BLaER1 treated with 17β-estradiol and CSF1 and Interleukin-3, amounts not matched to agents 10 nM and 100 nM (cell line): ENCODE data around the gene AGAP1.

Source experiments
- H3K27ac ChIP-seq, 11 experiments: shearing (Covaris generic); formaldehyde crosslinking; 2 replicates each; pipeline ENCODE4 v1.8.1; 2022
- H3K27me3 ChIP-seq, 11 experiments: shearing (Covaris generic); formaldehyde crosslinking; 2 replicates each; pipeline ENCODE4 v1.8.1; 2022
- H3K36me3 ChIP-seq, 11 experiments: shearing (Covaris generic); formaldehyde crosslinking; 2 replicates each; pipeline ENCODE4 v1.8.1; 2022
- H3K4me1 ChIP-seq, 10 experiments: shearing (Covaris generic); formaldehyde crosslinking; 2 replicates each; pipeline ENCODE4 v1.8.1; 2022
- H3K4me2 ChIP-seq, 11 experiments: shearing (Covaris generic); formaldehyde crosslinking; 2 replicates each; pipeline ENCODE4 v1.8.1; 2022
- H3K4me3 ChIP-seq, 10 experiments: shearing (Covaris generic); formaldehyde crosslinking; 2 replicates each; pipeline ENCODE4 v1.8.1; 2022
- H3K9ac ChIP-seq, 11 experiments: shearing (Covaris generic); formaldehyde crosslinking; 2 replicates each; pipeline ENCODE4 v1.8.1; 2022
- H3K9me3 ChIP-seq, 11 experiments: shearing (Covaris generic); formaldehyde crosslinking; replicated peaks in 1 of 11; 2 replicates each; pipeline ENCODE4 v1.8.1; 2022
- H4K20me1 ChIP-seq, 11 experiments: shearing (Covaris generic); formaldehyde crosslinking; 2 replicates each; pipeline ENCODE4 v1.8.1; 2022
- Cebpa-rat ChIP-seq, 11 experiments: shearing (Covaris generic); IDR thresholded peaks; 2 replicates each; pipeline ENCODE4 v1.8.1; 2022

Gene AGAP1

GRCh38 chr2:236082061-236082460 lies 588.2 kb downstream of the AGAP1 start:
- no peaks in the 10 kb centered on the region for H3K27me3 ChIP-seq
- no peak overlapping the region for H3K4me3 ChIP-seq
- H3K4me2 ChIP-seq: no peak overlapping the region
- H4K20me1 ChIP-seq: peaks cover 0 to 7% (median 0%) of the 10 kb centered on the region in 11 experiments; a peak in 3 of 22 replicates
- no peak overlapping the region for H3K9ac ChIP-seq
- peaks cover 0 to 17% (median 0%) of the 10 kb centered on the region in 11 experiments; a peak in 7 of 22 replicates for H3K36me3 ChIP-seq
- H3K4me1 ChIP-seq: peaks cover 0 to 24% (median 13%) of the 10 kb centered on the region in 10 experiments; a peak in 15 of 20 replicates
- no peak for TF ChIP-seq Cebpa-rat (IDR thresholded peaks at IDR 0.05)
- H3K9me3 ChIP-seq: no peaks in the 10 kb centered on the region
- H3K27ac ChIP-seq: no peak overlapping the region

- H4K20me1 ChIP-seq: peaks cover 0 to 15% (median 0%) of the 10 kb centered on the region in 11 experiments; a peak in 3 of 22 replicates
- H3K27ac ChIP-seq: no peak overlapping the region
- no peak overlapping the region for H3K9ac ChIP-seq
- H3K4me1 ChIP-seq: peaks cover 0 to 24% (median 13%) of the 10 kb centered on the region in 10 experiments; a peak in 15 of 20 replicates
- H3K9me3 ChIP-seq: no peaks in the 10 kb centered on the region
- H3K4me3 ChIP-seq: no peak overlapping the region
- peaks cover 0 to 17% (median 0%) of the 10 kb centered on the region in 11 experiments; a peak in 6 of 22 replicates for H3K36me3 ChIP-seq
- no peak for TF ChIP-seq Cebpa-rat (IDR thresholded peaks at IDR 0.05)
- no peaks in the 10 kb centered on the region for H3K27me3 ChIP-seq
- H3K4me2 ChIP-seq: peak overlapping the region in 1 of 11 experiments; percentile 70; a peak in 2 of 22 replicates
These were observed 590.1 kb downstream of the AGAP1 start for GRCh38 chr2:236083934-236084333.

GRCh38 chr2:236085211-236085610 lies 591.4 kb downstream of the AGAP1 start:
- peaks cover 0 to 13% (median 0%) of the 10 kb centered on the region in 11 experiments; a peak in 5 of 22 replicates for H3K36me3 ChIP-seq
- peak overlapping the region in 9 of 11 experiments; percentile 7 to 81 (median 65); a peak in 17 of 22 replicates for H3K4me2 ChIP-seq
- no peak for TF ChIP-seq Cebpa-rat (IDR thresholded peaks at IDR 0.05)
- H3K9me3 ChIP-seq: no peaks in the 10 kb centered on the region
- H4K20me1 ChIP-seq: peaks cover 0 to 15% (median 0%) of the 10 kb centered on the region in 11 experiments; a peak in 3 of 22 replicates
- no peak overlapping the region for H3K9ac ChIP-seq
- no peak overlapping the region for H3K27ac ChIP-seq
- peaks cover 0 to 24% (median 13%) of the 10 kb centered on the region in 10 experiments; a peak in 15 of 20 replicates for H3K4me1 ChIP-seq
- no peak overlapping the region for H3K4me3 ChIP-seq
- H3K27me3 ChIP-seq: no peaks in the 10 kb centered on the region

- TF ChIP-seq Cebpa-rat (IDR thresholded peaks at IDR 0.05): no peak
- H3K4me2 ChIP-seq: peak overlapping the region in 9 of 11 experiments; percentile 7 to 81 (median 65); a peak in 17 of 22 replicates
- peaks cover 0 to 13% (median 0%) of the 10 kb centered on the region in 11 experiments; a peak in 5 of 22 replicates for H3K36me3 ChIP-seq
- H3K4me3 ChIP-seq: no peak overlapping the region
- no peak overlapping the region for H3K27ac ChIP-seq
- H4K20me1 ChIP-seq: peaks cover 0 to 15% (median 0%) of the 10 kb centered on the region in 11 experiments; a peak in 3 of 22 replicates
- H3K27me3 ChIP-seq: no peaks in the 10 kb centered on the region
- H3K9ac ChIP-seq: no peak overlapping the region
- no peaks in the 10 kb centered on the region for H3K9me3 ChIP-seq
- peaks cover 0 to 24% (median 13%) of the 10 kb centered on the region in 10 experiments; a peak in 15 of 20 replicates for H3K4me1 ChIP-seq
These were observed 591.8 kb downstream of the AGAP1 start for GRCh38 chr2:236085647-236086046.

GRCh38 chr2:236086403-236086970 lies 592.6 kb downstream of the AGAP1 start:
- peaks cover 0 to 15% (median 0%) of the 10 kb centered on the region in 11 experiments; a peak in 3 of 22 replicates for H4K20me1 ChIP-seq
- no peak overlapping the region for H3K27ac ChIP-seq
- TF ChIP-seq Cebpa-rat (IDR thresholded peaks at IDR 0.05): no peak
- no peaks in the 10 kb centered on the region for H3K27me3 ChIP-seq
- H3K4me1 ChIP-seq: peaks cover 0 to 24% (median 13%) of the 10 kb centered on the region in 10 experiments; a peak in 15 of 20 replicates
- H3K9ac ChIP-seq: no peak overlapping the region
- no peaks in the 10 kb centered on the region for H3K9me3 ChIP-seq
- H3K4me2 ChIP-seq: peak overlapping the region in 2 of 11 experiments; percentile 9 to 21; a peak in 1 of 22 replicates
- no peak overlapping the region for H3K4me3 ChIP-seq
- H3K36me3 ChIP-seq: peaks cover 0 to 20% (median 0%) of the 10 kb centered on the region in 11 experiments; a peak in 4 of 22 replicates

GRCh38 chr2:236086971-236087465 lies 593.2 kb downstream of the AGAP1 start:
- H3K36me3 ChIP-seq: peaks cover 0 to 21% (median 0%) of the 10 kb centered on the region in 11 experiments; a peak in 4 of 22 replicates
- no peak overlapping the region for H3K27ac ChIP-seq
- TF ChIP-seq Cebpa-rat (IDR thresholded peaks at IDR 0.05): no peak
- H3K27me3 ChIP-seq: no peaks in the 10 kb centered on the region
- H3K4me2 ChIP-seq: peak overlapping the region in 2 of 11 experiments; percentile 9 to 21; a peak in 2 of 22 replicates
- peaks cover 0 to 24% (median 13%) of the 10 kb centered on the region in 10 experiments; a peak in 15 of 20 replicates for H3K4me1 ChIP-seq
- H3K9ac ChIP-seq: no peak overlapping the region
- no peak overlapping the region for H3K4me3 ChIP-seq
- no peaks in the 10 kb centered on the region for H3K9me3 ChIP-seq
- peaks cover 0 to 15% (median 0%) of the 10 kb centered on the region in 11 experiments; a peak in 3 of 22 replicates for H4K20me1 ChIP-seq

- Histone ChIP-seq H3K4me1 (peaks cover 0 to 24% (median 13%) of the 10 kb centered on the region in 10 experiments; a peak in 15 of 20 replicates), H3K4me2 (no peak overlapping the region), H3K27ac (no peak overlapping the region), H4K20me1 (peaks cover 0 to 15% (median 0%) of the 10 kb centered on the region in 11 experiments; a peak in 3 of 22 replicates), H3K9ac (no peak overlapping the region), H3K36me3 (peaks cover 0 to 21% (median 0%) of the 10 kb centered on the region in 11 experiments; a peak in 4 of 22 replicates), H3K4me3 (no peak overlapping the region), H3K9me3 (no peaks in the 10 kb centered on the region), H3K27me3 (no peaks in the 10 kb centered on the region)
- no peak for TF ChIP-seq Cebpa-rat (IDR thresholded peaks at IDR 0.05)
These were observed 594.7 kb downstream of the AGAP1 start for GRCh38 chr2:236088368-236089057.

GRCh38 chr2:236089271-236090026 lies 595.6 kb downstream of the AGAP1 start:
- no peak for TF ChIP-seq Cebpa-rat (IDR thresholded peaks at IDR 0.05)
- H3K4me2 ChIP-seq: no peak overlapping the region
- no peaks in the 10 kb centered on the region for H3K27me3 ChIP-seq
- H3K27ac ChIP-seq: no peak overlapping the region
- peaks cover 0 to 17% (median 10%) of the 10 kb centered on the region in 10 experiments; a peak in 15 of 20 replicates for H3K4me1 ChIP-seq
- H3K9ac ChIP-seq: no peak overlapping the region
- H3K36me3 ChIP-seq: peaks cover 0 to 21% (median 0%) of the 10 kb centered on the region in 11 experiments; a peak in 4 of 22 replicates
- no peaks in the 10 kb centered on the region for H3K9me3 ChIP-seq
- H3K4me3 ChIP-seq: no peak overlapping the region
- peaks cover 0 to 15% (median 0%) of the 10 kb centered on the region in 11 experiments; a peak in 3 of 22 replicates for H4K20me1 ChIP-seq
